DMS153 treated with DMSO at 0.1 percent for 48 hours (cell line): ENCODE measurements around the gene EPB41.
"Not testable (repeated sequence)": the region's sequence is repeated elsewhere in the genome, so short reads cannot be mapped to it uniquely, and the experiment has no call there.

Experiments
- DNase-seq: peaks from one replicate; lab custom pipeline; 2025; ENCODE audit not compliant: unreplicated experiment; lab: John Stamatoyannopoulos, UW

Gene EPB41

DNA sequence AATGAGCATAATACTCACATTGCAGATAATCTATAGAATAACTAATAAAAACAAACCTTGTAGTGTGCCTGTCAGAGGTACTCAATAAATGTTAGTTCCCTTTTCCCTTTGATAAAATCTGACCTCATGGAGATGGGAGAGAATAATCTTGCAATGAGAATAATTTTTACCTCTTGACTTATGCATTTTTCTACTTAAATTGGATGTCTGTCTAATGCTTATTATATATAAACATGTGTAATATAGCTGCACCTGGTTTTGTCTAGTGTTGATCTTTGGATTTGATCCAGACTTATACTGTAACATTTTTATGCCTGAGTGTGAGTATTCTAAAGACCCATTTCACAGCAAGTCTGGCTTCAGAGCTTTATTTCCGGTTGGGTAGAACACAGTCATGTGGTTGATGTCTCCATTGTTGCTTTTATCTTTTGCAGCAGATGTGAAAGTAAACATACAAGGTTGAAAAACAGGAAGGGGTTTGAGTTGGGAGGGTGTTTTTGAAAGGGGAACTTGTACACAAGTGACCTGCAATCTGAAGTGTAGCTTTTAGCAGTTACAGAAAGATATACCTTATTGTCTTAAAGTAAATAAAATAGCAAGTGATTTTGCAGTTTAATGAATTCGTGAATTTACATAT, 12.4 kb downstream of the EPB41 start:
- peak; percentile 100 for DNase-seq

GRCh38 chr1:28927266-28927647, 12.9 kb downstream of the EPB41 start:
- no peak for DNase-seq

DNA sequence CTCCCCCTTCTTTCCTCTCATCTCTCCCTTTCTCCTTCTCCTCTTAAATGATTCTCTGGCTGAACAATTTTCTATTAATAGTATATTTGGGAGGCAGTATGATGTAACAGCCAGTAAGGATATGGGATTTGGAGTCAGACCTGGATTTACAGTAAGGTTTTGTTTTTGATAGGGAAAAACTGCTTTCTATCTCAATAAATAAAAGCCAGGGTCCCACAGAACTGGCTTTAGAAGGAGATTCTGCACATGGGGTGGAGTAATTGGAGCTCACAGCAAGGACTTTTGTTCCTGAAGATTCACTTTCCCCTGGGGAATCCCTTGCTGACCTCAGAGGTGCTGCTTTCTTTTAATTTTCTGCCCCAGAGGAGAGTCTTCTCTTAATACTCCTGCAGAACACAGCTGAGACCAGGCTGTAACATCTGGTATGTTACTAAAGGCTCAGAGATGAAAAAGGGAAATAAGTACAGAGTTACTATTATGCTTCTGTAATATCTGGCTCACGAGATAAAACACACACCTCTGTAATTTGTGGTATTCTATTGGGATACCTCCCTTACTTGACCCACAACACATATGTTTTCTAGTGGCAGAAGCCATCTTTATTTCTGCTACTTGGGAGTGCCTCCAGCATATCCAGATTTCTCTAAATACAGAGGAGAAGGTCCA, 13.4 kb downstream of the EPB41 start:
- DNase-seq = peak; percentile 84

GRCh38 chr1:28928314-28928941, 14.1 kb downstream of the EPB41 start:
- peak; percentile 93 for DNase-seq

DNA sequence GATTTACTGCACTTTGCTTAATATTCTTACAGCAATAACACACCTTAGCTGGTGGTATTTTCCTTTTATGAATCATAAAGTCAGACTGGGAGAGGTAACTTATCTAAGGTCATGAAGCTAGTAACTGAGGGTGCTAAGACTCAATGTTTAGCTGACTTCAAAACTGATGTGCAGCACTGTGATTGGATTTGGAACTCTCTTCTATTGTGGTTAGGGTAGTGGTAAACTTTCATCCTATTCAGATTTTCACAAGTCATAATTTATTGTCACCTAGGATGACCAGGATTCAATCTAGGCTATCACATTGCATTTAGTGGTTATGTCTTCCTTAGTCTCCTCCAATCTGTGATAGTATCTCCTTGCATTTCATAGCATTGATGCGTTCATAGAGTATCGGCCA, 18.9 kb downstream of the EPB41 start:
- no peak for DNase-seq

GRCh38 chr1:28933918-28934317, 19.5 kb downstream of the EPB41 start:
- no peak for DNase-seq

- no peak for DNase-seq
Observed at GRCh38 chr1:28934676-28935075, 20.3 kb downstream of the EPB41 start.

DNA sequence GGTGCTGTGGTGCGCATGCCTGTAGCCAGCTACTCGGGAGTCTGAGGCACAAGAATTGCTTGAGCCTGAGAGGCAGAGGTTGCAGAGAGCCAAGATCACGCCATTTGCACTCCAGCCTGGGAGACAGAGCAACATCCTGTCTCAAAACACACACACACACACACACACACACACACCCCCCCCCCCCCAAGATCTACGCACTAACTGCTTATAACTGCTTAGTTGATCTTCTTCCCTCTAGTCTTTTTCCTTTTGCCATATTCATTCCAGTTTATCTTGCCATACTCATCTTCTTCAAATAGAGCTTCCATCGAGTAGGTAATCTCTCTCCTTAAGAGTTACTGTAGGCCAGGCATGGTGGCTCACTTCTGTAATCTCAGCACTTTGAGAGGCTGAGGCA, 20.9 kb downstream of the EPB41 start:
- no peak for DNase-seq

DNA sequence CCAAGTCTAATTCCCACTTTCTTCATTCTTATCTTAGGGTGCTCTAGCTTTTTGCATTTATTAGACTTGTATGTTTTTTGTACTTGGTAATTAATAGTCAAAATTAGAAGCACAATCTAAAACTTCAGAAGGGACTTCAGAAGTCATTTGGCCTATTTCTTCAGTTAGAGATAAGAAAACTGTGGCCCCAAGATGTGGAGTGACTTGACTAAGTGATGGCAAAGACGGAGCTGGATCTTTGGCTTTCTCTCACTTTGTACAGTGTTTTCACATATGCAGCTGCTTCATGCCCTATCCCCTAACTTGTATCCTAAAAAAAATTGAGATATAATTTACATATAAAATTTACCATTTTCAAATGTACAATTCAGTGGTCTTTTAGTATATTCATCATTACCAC, 21.7 kb downstream of the EPB41 start:
- no peak for DNase-seq

DNA sequence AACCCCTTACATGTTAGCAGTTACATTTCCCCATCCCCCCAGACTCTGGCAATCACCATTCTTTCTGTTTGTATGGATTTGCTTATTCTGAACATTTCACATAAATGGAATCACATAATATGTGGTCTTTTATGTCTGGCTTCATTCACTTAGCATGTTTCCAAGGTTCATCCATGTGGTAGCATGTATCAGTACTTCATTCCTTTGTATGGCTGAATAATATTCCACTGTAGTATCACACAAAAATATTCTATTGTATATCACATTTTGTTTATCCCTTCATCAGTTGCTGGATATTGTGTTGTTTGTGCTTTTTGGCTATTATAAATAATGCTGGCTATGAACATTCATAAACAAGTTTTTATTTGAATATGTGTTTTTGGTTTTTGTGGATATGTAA, 22.2 kb downstream of the EPB41 start:
- no peak for DNase-seq

- DNase-seq = not testable (repeated sequence)
Observed at GRCh38 chr1:28943581-28943980, 29.2 kb downstream of the EPB41 start.

- no peak for DNase-seq
Observed at GRCh38 chr1:28950006-28950405, 35.6 kb downstream of the EPB41 start.

- DNase-seq = no peak
Observed at GRCh38 chr1:28950449-28950848, 36.1 kb downstream of the EPB41 start.

GRCh38 chr1:28954126-28954726, 39.9 kb downstream of the EPB41 start:
- no peak for DNase-seq

DNA sequence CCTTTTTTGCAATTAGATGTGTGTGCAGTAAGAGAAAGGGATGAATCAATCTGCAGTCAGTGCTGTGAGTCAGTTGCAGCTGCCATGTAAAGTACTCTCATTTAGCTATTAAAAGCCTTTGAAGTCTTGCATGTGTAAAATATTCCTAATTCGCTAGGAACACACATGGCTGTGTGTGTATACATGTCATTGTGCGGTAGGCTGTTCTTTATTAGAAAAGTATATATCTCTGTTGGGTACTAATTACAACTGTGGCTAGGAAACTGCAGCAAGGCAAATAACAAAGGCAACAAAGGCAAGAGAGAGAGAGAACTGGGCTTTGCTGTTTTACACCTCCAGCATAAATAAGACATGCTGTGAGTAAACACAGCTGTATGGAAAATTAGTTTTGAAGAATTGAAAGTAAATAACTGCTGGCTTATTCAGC, 41.7 kb downstream of the EPB41 start:
- DNase-seq = peak; percentile 88

DNA sequence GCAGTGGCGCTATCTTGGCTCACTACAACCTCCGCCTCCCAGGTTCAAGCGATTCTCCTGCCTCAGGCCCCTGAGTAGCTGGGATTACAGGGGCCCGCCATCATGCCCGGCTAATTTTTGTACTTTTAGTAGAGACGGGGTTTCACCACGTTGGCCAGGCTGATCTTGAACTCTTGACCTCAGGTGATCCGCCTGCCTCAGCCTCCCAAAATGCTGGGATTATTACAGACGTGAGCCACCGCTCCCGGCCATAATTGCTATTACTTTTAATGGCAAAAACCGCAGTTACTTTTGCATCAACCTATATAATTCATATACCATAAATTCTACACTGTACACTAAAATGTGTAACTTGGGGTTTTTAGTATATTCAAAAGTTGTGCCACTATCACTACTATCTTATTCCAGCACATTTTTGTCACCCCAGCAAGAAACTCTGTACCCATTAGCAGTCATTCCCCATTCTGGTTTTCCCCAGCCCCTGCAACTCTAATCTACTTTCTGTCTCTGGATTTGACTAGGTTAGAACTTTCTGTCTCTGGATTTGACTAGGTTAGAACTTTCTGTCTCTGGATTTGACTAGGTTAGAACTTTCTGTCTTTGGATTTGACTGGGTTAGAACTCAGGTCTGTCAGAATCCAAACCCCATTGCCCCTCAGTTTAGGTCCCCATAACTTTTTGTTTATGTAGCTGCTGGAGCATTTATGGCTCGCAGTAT, 47.9 kb downstream of the EPB41 start:
- DNase-seq = not testable (repeated sequence)

DNA sequence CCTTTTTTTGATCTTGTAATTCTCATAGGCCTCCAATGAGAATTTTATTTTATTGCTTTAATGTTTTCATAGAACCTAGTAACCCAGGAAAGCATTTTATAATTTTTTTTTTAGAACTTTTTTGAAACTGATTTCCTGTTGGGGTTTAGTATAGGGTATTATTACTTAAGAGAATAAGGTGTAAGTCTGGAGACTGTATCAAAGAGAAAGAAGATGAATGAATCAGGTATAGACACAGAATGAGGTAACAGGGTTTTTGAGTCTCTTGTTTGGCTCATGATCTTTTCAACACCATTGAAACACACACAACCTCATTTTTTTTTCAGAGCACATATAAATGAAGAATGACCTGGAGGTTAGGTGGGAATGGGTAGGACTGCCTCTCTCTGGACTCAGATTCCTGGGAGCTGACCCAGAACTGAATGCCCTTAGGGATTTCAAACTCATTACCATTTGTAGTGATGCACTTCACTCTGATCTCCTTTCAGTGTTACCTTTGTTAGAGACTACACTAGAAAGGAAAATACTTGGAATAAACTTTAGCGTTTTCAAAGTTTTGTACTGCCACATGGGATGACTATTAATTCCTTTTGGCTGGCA, 51.0 kb downstream of the EPB41 start:
- DNase-seq = no peak

GRCh38 chr1:28966617-28967016, 52.2 kb downstream of the EPB41 start:
- DNase-seq = no peak

DNA sequence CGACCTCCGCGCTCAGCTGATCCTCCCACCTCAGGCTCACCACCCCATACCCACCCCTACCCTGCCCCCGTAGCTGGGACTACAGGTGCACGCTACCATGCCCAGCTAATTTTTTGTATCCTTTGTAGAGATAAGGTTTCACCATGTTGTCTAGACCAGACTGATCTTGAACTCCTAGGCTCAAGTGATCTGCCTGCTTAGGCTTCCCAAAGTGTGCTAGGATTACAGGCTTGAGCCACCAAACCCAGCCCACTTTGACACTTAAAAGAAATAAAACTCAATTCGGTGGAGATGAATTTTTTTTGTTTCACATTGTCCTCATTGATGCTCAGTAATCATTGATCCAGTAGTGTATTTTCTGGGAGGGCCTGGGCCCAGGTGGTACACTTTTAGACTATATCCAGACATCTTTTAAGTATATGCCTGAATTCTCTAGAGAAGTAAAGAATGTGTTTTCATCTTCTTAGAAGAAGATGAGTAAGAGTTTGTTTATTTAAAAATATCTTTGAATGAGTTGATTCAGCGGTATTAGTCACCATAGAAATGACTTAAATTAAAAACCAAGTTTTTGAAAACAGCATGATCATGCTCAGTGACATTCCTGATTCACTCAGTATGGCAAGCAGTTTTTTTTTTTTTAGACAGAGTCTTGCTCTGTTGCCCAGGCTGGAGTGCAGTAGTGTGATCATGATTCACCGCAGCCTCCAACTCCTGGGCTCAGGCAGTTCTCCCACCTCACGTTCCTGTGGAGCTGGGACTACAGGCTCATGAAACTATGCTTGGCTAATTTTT, 57.8 kb downstream of the EPB41 start:
- no peak for DNase-seq
